IPS-15b (cell line): Measurements from ENCODE around the gene OVCA2.

ENCODE experiments used
- H3K27me3 ChIP-seq: one replicate; pipeline ENCODE4 v1.6.1; 2013; ENCODE audit warnings: low read length; ENCODE audit not compliant: control insufficient read depth, insufficient read depth
- H3K36me3 ChIP-seq: one replicate; pipeline ENCODE4 v1.6.1; 2013; ENCODE audit warnings: low read length; ENCODE audit not compliant: control insufficient read depth, insufficient read depth
- H3K4me1 ChIP-seq: one replicate; pipeline ENCODE4 v1.6.1; 2013; ENCODE audit warnings: mild to moderate bottlenecking, low read length; ENCODE audit not compliant: control insufficient read depth, insufficient read depth
- H3K4me3 ChIP-seq: one replicate; pipeline ENCODE4 v1.5.1; 2013; ENCODE audit warnings: low read depth, low read length
- H3K9ac ChIP-seq: one replicate; pipeline ENCODE4 v1.6.1; 2013; ENCODE audit warnings: low read depth, mild to moderate bottlenecking, low read length
- H3K9me3 ChIP-seq: one replicate; pipeline ENCODE4 v1.6.1; 2013; ENCODE audit warnings: mild to moderate bottlenecking, low read length; ENCODE audit not compliant: control insufficient read depth, insufficient read depth

The OVCA2 gene

GRCh38 chr17:2041561-2042389, at the start of gene OVCA2:
OVCA2 (plus strand) TSS chr17:2042022; CDS start chr17:2042048, 26 bp downstream.
- no peaks in the 10 kb centered on the region for H3K4me1 ChIP-seq
- peaks cover 5% of the 10 kb centered on the region for H3K27me3 ChIP-seq
- peak within 1 kb of the TSS; percentile 79 for H3K9ac ChIP-seq
- no peaks in the 10 kb centered on the region for H3K36me3 ChIP-seq
- H3K4me3 ChIP-seq = peak within 1 kb of the TSS; percentile 91
- no peaks in the 10 kb centered on the region for H3K9me3 ChIP-seq

GRCh38 chr17:1992541-1992940, 49.3 kb upstream of the OVCA2 start:
- Histone ChIP-seq H3K4me3 (no peak overlapping the region), H3K4me1 (peaks cover 3% of the 10 kb centered on the region), H3K36me3 (no peaks in the 10 kb centered on the region), H3K9me3 (no peaks in the 10 kb centered on the region), H3K9ac (no peak overlapping the region), H3K27me3 (peaks cover 10% of the 10 kb centered on the region)

GRCh38 chr17:1994707-1995106, 47.1 kb upstream of the OVCA2 start:
- peaks cover 16% of the 10 kb centered on the region for H3K27me3 ChIP-seq
- no peak overlapping the region for H3K4me3 ChIP-seq
- H3K4me1 ChIP-seq = peaks cover 3% of the 10 kb centered on the region
- no peaks in the 10 kb centered on the region for H3K9me3 ChIP-seq
- H3K9ac ChIP-seq = no peak overlapping the region
- no peaks in the 10 kb centered on the region for H3K36me3 ChIP-seq

GRCh38 chr17:1995321-1995892, 46.4 kb upstream of the OVCA2 start:
- peaks cover 3% of the 10 kb centered on the region for H3K4me1 ChIP-seq
- H3K9me3 ChIP-seq = no peaks in the 10 kb centered on the region
- H3K9ac ChIP-seq = no peak overlapping the region
- H3K4me3 ChIP-seq = no peak overlapping the region
- no peaks in the 10 kb centered on the region for H3K36me3 ChIP-seq
- peaks cover 16% of the 10 kb centered on the region for H3K27me3 ChIP-seq

- H3K4me3 ChIP-seq = no peak overlapping the region
- H3K4me1 ChIP-seq = peaks cover 3% of the 10 kb centered on the region
- no peaks in the 10 kb centered on the region for H3K9me3 ChIP-seq
- H3K27me3 ChIP-seq = peaks cover 14% of the 10 kb centered on the region
- H3K9ac ChIP-seq = no peak overlapping the region
- H3K36me3 ChIP-seq = no peaks in the 10 kb centered on the region
Observed at GRCh38 chr17:1995907-1996799, 45.7 kb upstream of the OVCA2 start.

- Histone ChIP-seq H3K27me3 (peaks cover 14% of the 10 kb centered on the region), H3K36me3 (no peaks in the 10 kb centered on the region), H3K4me1 (peaks cover 3% of the 10 kb centered on the region), H3K4me3 (no peak overlapping the region), H3K9me3 (no peaks in the 10 kb centered on the region), H3K9ac (no peak overlapping the region)
Observed at GRCh38 chr17:1996800-1997288, 45.0 kb upstream of the OVCA2 start.

- Histone ChIP-seq H3K9me3 (no peaks in the 10 kb centered on the region), H3K36me3 (no peaks in the 10 kb centered on the region), H3K9ac (no peak overlapping the region), H3K27me3 (peaks cover 14% of the 10 kb centered on the region), H3K4me1 (peaks cover 3% of the 10 kb centered on the region), H3K4me3 (peak overlapping the region; percentile 22)
Observed at GRCh38 chr17:1997289-1997926, 44.4 kb upstream of the OVCA2 start.

GRCh38 chr17:1997927-1998742, 43.7 kb upstream of the OVCA2 start:
- peaks cover 3% of the 10 kb centered on the region for H3K4me1 ChIP-seq
- H3K9ac ChIP-seq = no peak overlapping the region
- H3K9me3 ChIP-seq = no peaks in the 10 kb centered on the region
- no peaks in the 10 kb centered on the region for H3K36me3 ChIP-seq
- peaks cover 14% of the 10 kb centered on the region for H3K27me3 ChIP-seq
- H3K4me3 ChIP-seq = peak overlapping the region; percentile 22

GRCh38 chr17:1999557-2000251, 42.1 kb upstream of the OVCA2 start:
- Histone ChIP-seq H3K4me3 (no peak overlapping the region), H3K36me3 (no peaks in the 10 kb centered on the region), H3K4me1 (peaks cover 3% of the 10 kb centered on the region), H3K9ac (no peak overlapping the region), H3K27me3 (peaks cover 14% of the 10 kb centered on the region), H3K9me3 (no peaks in the 10 kb centered on the region)

- Histone ChIP-seq H3K27me3 (peaks cover 6% of the 10 kb centered on the region), H3K4me1 (no peaks in the 10 kb centered on the region), H3K4me3 (no peak overlapping the region), H3K36me3 (no peaks in the 10 kb centered on the region), H3K9ac (no peak overlapping the region), H3K9me3 (no peaks in the 10 kb centered on the region)
Observed at GRCh38 chr17:2002767-2003329, 39.0 kb upstream of the OVCA2 start.
